Dendritic cell treated with granulocyte-macrophage colony-stimulating factor and Interleukin-4, amounts not matched to agents 40 ng/mL and 50 ng/mL, for 4 days (primary cell): ENCODE results near the gene PCDHGC3.

Source experiments
- H3K27ac Mint-ChIP-seq: one replicate; pipeline ENCODE4 v1.8.0; 2022; ENCODE audit warnings: mild to moderate bottlenecking, mixed read lengths
- H3K27me3 Mint-ChIP-seq: one replicate; pipeline ENCODE4 v1.8.0; 2022; ENCODE audit warnings: mild to moderate bottlenecking, mixed read lengths
- H3K36me3 Mint-ChIP-seq: one replicate; pipeline ENCODE4 v1.8.0; 2022; ENCODE audit warnings: low read depth, mixed read lengths
- H3K4me1 Mint-ChIP-seq: one replicate; pipeline ENCODE4 v1.8.0; 2022; ENCODE audit warnings: low read depth, mixed read lengths
- H3K4me3 Mint-ChIP-seq: one replicate; pipeline ENCODE4 v1.8.0; 2022; ENCODE audit warnings: mild to moderate bottlenecking, moderate library complexity, mixed read lengths
- H3K9me3 Mint-ChIP-seq: one replicate; pipeline ENCODE4 v1.8.0; 2022; ENCODE audit warnings: mixed read lengths
- intact Hi-C: fragments of 100-400 bp; cut with micrococcal nuclease; formaldehyde crosslinking; loops from one replicate; pipeline ENCODE4 v1.15.0; 2022

Gene PCDHGC3

DNA sequence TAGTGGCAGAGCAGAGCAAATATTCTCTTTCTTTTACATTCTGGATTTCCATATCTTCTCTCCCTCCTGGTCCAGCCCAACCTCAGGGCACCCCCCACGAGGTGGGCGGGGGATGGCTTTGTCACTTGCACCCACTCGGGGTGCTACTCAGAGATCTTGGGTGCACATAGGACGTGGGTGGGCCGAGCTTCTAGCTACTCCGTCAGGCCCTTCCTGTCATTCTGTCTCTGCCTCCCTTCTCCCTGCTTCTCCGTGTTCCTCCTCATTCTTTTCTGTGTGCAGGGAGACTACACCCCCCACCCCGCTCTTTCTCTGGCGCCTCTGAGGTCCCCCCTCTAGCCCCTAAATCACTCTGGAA lies 32.7 kb downstream of the PCDHGC3 start:
- Mint-ChIP-seq H3K9me3 (no peaks in the 10 kb centered on the region), H3K4me1 (peaks cover 36% of the 10 kb centered on the region), H3K27me3 (peaks cover 28% of the 10 kb centered on the region), H3K36me3 (peaks cover 9% of the 10 kb centered on the region), H3K27ac (no peak overlapping the region), H3K4me3 (no peak overlapping the region)
- intact Hi-C loops: no loop called here

DNA sequence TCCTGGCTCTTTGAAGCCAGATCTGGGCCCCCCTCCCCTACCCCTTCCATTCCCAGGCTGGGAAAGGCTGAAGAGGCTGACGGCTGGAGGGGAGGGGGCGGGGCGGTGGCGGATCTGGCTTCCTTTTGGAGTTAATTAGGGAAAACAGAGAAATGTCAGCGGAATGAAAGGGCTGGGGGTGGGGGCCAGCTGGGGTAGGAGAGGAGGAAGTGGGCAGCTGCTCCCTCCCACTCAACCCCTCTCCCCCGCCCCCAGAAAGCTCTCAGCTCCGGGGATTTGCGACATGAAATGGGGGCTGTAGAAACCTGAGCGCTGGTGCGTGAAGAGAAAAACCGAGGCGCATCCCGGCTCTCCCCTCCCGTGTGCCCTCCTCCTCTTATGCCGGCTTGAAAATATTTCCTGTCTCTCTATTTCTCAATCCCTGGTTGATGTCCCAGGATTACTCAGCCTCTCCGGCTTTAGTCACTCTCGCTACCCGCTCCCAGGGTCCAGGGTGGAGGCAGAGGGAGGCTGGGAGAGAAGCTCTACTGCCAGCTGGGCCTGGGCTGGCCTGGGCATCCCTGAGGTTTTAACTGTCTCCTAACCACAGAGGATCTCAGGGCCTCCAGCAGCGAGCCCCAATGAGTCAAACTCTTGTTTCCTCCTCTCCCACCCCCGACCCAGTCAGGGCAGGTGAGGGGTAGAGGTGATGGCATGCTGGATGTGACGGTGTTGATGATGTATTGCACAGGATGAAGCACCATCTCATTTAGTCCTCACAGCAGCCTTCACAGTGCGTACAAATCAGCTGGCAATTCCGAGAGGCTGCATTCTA lies 33.2 kb downstream of the PCDHGC3 start:
- H3K36me3 Mint-ChIP-seq: peaks cover 15% of the 10 kb centered on the region
- H3K4me3 Mint-ChIP-seq: peak overlapping the region; percentile 22
- intact Hi-C loops: no loop called here
- H3K27me3 Mint-ChIP-seq: peaks cover 30% of the 10 kb centered on the region
- H3K4me1 Mint-ChIP-seq: peaks cover 42% of the 10 kb centered on the region
- no peaks in the 10 kb centered on the region for H3K9me3 Mint-ChIP-seq
- no peak overlapping the region for H3K27ac Mint-ChIP-seq

DNA sequence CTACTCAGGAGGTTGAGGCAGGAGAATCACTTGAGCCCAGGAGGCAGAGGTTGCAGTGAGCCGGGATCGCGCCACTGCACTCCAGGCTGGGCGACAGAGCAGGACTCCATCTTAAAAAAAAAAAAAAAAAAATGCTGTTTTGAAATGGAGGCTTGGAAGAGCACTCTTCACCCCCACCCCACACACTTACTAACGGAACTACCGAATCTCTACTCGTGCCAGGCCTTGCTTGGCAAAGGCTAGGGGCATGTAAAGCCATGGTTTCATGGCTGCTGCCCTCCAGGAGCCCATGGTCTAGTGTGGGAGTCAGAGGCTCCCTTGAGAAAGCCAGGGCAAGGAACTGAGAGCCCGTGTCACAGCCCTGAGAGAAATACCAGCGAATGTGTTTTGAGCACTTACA lies 34.4 kb downstream of the PCDHGC3 start:
- H3K27me3 Mint-ChIP-seq: peaks cover 26% of the 10 kb centered on the region
- peaks cover 26% of the 10 kb centered on the region for H3K36me3 Mint-ChIP-seq
- no peak overlapping the region for H3K27ac Mint-ChIP-seq
- no peaks in the 10 kb centered on the region for H3K9me3 Mint-ChIP-seq
- H3K4me3 Mint-ChIP-seq: no peak overlapping the region
- H3K4me1 Mint-ChIP-seq: peaks cover 53% of the 10 kb centered on the region
- intact Hi-C loops: loop anchor here (10.0 kb wide), 1 partner anchor 185 kb away; the partner anchor contains the start of gene TAF7

DNA sequence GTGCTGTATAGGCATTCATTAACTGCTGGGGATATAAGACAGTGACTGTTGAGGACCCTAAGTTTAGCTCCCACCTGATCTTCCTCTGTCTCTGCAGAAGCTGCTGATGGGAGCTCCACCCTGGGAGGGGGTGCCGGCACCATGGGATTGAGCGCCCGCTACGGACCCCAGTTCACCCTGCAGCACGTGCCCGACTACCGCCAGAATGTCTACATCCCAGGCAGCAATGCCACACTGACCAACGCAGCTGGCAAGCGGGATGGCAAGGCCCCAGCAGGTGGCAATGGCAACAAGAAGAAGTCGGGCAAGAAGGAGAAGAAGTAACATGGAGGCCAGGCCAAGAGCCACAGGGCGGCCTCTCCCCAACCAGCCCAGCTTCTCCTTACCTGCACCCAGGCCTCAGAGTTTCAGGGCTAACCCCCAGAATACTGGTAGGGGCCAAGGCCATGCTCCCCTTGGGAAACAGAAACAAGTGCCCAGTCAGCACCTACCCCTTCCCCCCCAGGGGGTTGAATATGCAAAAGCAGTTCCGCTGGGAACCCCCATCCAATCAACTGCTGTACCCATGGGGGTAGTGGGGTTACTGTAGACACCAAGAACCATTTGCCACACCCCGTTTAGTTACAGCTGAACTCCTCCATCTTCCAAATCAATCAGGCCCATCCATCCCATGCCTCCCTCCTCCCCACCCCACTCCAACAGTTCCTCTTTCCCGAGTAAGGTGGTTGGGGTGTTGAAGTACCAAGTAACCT lies 35.3 kb downstream of the PCDHGC3 start:
- Mint-ChIP-seq H3K4me1 (peaks cover 61% of the 10 kb centered on the region), H3K9me3 (no peaks in the 10 kb centered on the region), H3K27ac (no peak overlapping the region), H3K4me3 (no peak overlapping the region), H3K27me3 (peaks cover 24% of the 10 kb centered on the region), H3K36me3 (peaks cover 35% of the 10 kb centered on the region)
- intact Hi-C loops: loop anchor here (10.0 kb wide), 1 partner anchor 186 kb away; the partner anchor contains the start of gene TAF7

- H3K9me3 Mint-ChIP-seq: no peaks in the 10 kb centered on the region
- H3K36me3 Mint-ChIP-seq: peaks cover 43% of the 10 kb centered on the region
- no peak overlapping the region for H3K27ac Mint-ChIP-seq
- no peak overlapping the region for H3K4me3 Mint-ChIP-seq
- peaks cover 69% of the 10 kb centered on the region for H3K4me1 Mint-ChIP-seq
- intact Hi-C loops: loop anchor here (10.0 kb wide), 1 partner anchor 187 kb away; the partner anchor contains the start of gene TAF7
- H3K27me3 Mint-ChIP-seq: peaks cover 24% of the 10 kb centered on the region
These were observed 36.1 kb downstream of the PCDHGC3 start for GRCh38 chr5:141511771-141512325.

- Mint-ChIP-seq H3K27ac (peak overlapping the region; percentile 55), H3K9me3 (no peaks in the 10 kb centered on the region), H3K27me3 (peaks cover 24% of the 10 kb centered on the region), H3K4me1 (peaks cover 75% of the 10 kb centered on the region), H3K4me3 (peak overlapping the region; percentile 74), H3K36me3 (peaks cover 49% of the 10 kb centered on the region)
- intact Hi-C loops: loop anchor here (10.0 kb wide), 1 partner anchor 188 kb away; the partner anchor contains the start of gene TAF7
These were observed 36.7 kb downstream of the PCDHGC3 start for GRCh38 chr5:141512390-141512910.

DNA sequence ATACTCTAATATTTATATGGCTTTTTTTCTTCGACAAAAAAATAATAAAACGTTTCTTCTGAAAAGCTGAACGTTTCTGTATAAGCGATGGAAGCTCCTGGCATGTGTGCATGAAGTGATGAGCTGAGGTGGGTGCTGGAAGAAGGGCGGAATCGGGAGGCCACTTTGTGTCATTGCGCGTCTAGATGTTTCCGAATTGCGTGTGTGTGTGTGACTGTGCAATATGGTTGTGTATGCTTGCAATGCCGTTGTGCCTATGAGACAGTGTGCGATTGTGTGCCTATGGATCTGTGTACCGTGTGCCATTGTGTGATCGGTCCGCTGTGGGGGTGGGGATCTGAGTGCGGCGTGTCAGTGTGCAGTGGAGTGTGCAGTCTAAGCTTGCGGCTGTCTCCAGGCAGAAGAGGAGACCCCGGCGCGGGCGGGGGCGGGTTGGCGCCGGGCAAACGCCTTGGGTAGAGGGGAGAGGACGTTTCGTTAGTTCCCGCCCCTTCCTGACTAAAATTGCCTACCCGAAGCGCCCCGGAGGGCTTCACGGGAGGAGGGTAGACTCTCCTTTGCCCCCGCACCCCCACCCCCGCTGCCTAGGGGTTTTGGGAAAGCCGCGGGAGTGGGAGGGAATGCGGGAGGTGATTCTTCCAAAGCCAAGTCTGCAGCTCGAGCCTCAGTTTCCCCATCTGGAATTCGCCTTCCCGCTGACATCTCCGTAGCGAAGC lies 37.3 kb downstream of the PCDHGC3 start:
- Mint-ChIP-seq H3K27ac (peak overlapping the region; percentile 55), H3K27me3 (peaks cover 24% of the 10 kb centered on the region), H3K36me3 (peaks cover 55% of the 10 kb centered on the region), H3K4me1 (peaks cover 81% of the 10 kb centered on the region), H3K9me3 (no peaks in the 10 kb centered on the region), H3K4me3 (peak overlapping the region; percentile 74)
- intact Hi-C loops: loop anchor here (10.0 kb wide), 1 partner anchor 188 kb away; the partner anchor contains the start of gene TAF7

- Mint-ChIP-seq H3K4me3 (peak overlapping the region; percentile 74), H3K36me3 (peaks cover 63% of the 10 kb centered on the region), H3K27ac (peak overlapping the region; percentile 55), H3K27me3 (peaks cover 21% of the 10 kb centered on the region), H3K9me3 (no peaks in the 10 kb centered on the region), H3K4me1 (peaks cover 80% of the 10 kb centered on the region)
- intact Hi-C loops: loop anchor here (10.0 kb wide), 1 partner anchor 189 kb away; the partner anchor contains the start of gene TAF7
These were observed 38.0 kb downstream of the PCDHGC3 start for GRCh38 chr5:141513627-141514329.

- intact Hi-C loops: loop anchor here (10.0 kb wide), 1 partner anchor 190 kb away; the partner anchor contains the start of gene TAF7
- Mint-ChIP-seq H3K27ac (no peak overlapping the region), H3K9me3 (no peaks in the 10 kb centered on the region), H3K4me3 (no peak overlapping the region), H3K36me3 (peaks cover 70% of the 10 kb centered on the region), H3K4me1 (peaks cover 80% of the 10 kb centered on the region), H3K27me3 (peaks cover 17% of the 10 kb centered on the region)
These were observed 38.8 kb downstream of the PCDHGC3 start for GRCh38 chr5:141514330-141515133.

- intact Hi-C loops: loop anchor here (10.0 kb wide), 1 partner anchor 190 kb away; the partner anchor contains the start of gene TAF7
- Mint-ChIP-seq H3K9me3 (no peaks in the 10 kb centered on the region), H3K4me1 (peaks cover 82% of the 10 kb centered on the region), H3K27me3 (peaks cover 15% of the 10 kb centered on the region), H3K36me3 (peaks cover 76% of the 10 kb centered on the region), H3K4me3 (no peak overlapping the region), H3K27ac (no peak overlapping the region)
These were observed 39.4 kb downstream of the PCDHGC3 start for GRCh38 chr5:141515141-141515540.

DNA sequence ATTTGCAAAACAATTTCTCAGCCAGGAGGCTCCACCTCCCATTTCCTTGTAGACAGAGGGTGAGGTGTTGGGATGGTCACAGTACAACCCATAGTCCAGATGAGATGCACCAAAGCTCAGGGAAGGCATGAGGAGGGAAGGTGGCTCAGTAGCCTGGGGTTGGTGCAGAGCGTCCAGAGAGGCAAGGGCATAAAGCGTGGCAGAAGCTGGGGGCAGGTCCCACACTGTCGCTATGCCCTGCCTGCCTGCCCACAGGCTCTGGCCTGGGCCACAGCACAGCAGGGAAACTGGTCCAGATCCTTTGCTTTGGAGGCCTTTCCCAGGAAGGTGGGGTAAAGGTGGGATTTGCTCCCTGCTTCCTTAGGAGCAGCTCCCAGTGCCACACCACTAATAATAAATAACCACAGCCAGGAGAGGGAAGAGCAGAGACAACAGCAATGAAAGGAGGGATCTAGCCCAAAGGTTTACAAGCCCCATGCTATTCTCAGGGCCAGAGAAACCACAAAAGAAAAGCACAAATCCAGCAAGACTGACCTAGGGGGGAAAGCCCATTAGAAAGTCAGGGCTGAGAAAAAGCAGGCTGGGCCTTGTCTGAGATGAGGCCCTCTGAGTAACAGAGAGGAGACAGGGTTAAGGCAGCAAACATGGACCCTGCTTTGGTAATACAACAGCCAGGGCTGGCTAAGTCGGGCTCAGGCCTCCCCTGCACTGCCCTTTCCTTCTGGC lies 40.3 kb downstream of the PCDHGC3 start:
- no peak overlapping the region for H3K4me3 Mint-ChIP-seq
- intact Hi-C loops: loop anchor here (10.0 kb wide), 1 partner anchor 191 kb away; the partner anchor contains the start of gene TAF7
- no peak overlapping the region for H3K27ac Mint-ChIP-seq
- peaks cover 15% of the 10 kb centered on the region for H3K27me3 Mint-ChIP-seq
- peaks cover 91% of the 10 kb centered on the region for H3K4me1 Mint-ChIP-seq
- H3K9me3 Mint-ChIP-seq: no peaks in the 10 kb centered on the region
- H3K36me3 Mint-ChIP-seq: peaks cover 86% of the 10 kb centered on the region
